ACHN (cell line): Measurements from ENCODE around the gene ABHD1.
"Not testable (repeated sequence)": the region's sequence is repeated elsewhere in the genome, so short reads cannot be mapped to it uniquely, and the experiment has no call there.

Experiments
- DNase-seq: peaks from one replicate; pipeline ENCODE4 v3.0.0-alpha.2; 2015
- in situ Hi-C: cut with HindIII; loops from 2 replicates; pipeline ENCODE4 v1.10.0; 2017; ENCODE audit warnings: low sequenced_read_pairs, low pct_ligation_motif_present, low pct_unique_long_range_greater_than_20kb

Gene ABHD1

GRCh38 chr2:27100036-27100435 lies 23.6 kb upstream of the ABHD1 start:
- no peak for DNase-seq
- in situ Hi-C loops = no loop called here

- in situ Hi-C loops = no loop called here
- DNase-seq = no peak
Measured at GRCh38 chr2:27102329-27102728, 21.3 kb upstream of the ABHD1 start.

DNA sequence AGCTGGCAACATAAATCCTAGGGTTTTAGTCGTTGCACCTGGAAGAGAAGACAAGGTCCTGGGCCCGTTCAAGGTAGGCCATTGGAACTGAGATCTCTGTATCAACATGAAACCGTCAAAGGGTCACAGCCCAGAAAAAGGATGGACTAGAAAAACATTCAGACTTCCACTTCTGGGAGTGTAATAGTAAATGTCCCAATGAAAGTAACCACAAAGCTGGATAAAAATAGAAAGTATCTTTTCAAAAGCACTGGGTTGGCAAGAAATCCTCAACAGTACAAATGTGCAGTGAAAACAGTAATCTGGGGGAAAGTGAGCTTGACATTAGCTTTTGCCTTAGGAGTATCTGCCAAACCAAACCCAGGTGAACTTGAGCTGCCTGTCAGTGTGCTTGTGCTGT lies 17.6 kb upstream of the ABHD1 start:
- in situ Hi-C loops = no loop called here
- no peak for DNase-seq

- in situ Hi-C loops = no loop called here
Measured at GRCh38 chr2:27108221-27108620, 15.4 kb upstream of the ABHD1 start.

GRCh38 chr2:27109083-27109482 lies 14.5 kb upstream of the ABHD1 start:
- no peak for DNase-seq
- in situ Hi-C loops = no loop called here

More at GRCh38 chr2:27108221-27108620, 15.4 kb upstream of the ABHD1 start:
- no peak for DNase-seq

DNA sequence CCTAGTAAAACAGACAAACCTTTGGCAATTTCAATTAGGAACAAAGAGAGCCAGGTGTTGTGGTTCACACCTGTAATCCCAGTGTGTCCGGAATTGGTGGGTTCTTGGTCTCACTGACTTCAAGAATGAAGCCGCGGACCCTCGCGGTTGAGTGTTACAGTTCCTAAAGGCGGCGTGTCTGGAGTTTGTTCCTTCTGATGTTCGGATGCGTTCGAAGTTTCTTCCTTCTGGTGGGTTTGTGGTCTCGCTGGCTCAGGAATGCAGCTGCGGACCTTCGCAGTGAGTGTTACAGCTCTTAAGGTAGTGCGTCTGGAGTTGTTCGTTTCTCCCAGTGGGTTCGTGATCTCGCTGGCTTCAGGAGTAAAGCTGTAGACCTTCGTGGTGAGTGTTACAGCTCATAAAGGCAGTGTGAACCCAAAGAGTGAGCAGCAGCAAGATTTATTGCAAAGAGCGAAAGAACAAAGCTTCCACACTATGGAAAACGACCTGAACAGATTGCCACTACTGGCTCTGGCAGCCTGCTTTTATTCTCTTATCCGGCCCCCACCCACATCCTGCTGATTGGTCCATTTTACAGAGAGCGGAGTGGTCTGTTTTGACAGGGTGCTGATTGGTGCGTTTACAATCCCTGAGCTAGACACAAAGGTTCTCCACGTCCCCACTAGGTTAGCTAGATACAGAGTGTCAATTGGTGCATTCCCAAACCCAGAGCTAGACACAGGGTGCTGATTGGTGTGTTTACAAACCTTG lies 12.8 kb upstream of the ABHD1 start:
- DNase-seq, in situ Hi-C loops: not testable (repeated sequence)

GRCh38 chr2:27111392-27112078 lies 12.1 kb upstream of the ABHD1 start:
- in situ Hi-C loops, DNase-seq: not testable (repeated sequence)

DNA sequence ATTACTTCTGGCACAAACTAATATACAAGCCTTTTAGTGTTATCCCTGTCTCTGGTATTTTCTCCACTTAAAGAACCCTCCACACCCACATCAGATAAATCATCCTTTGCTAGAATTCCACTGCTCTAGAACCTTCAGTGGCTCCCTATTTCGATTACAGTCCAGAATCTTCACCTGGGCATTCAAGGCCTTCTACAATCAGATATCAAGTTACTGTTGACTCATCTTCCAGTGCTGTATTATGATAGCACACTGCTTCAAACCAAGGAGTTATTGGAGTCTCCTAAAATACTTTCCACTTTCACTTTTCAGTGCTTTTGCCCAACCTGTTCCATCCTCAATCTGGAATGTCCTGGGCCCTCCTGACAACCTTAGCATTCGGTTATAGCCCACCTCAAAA lies 8.1 kb upstream of the ABHD1 start:
- DNase-seq = no peak
- in situ Hi-C loops = no loop called here

GRCh38 chr2:27117995-27118524 lies 5.6 kb upstream of the ABHD1 start:
- DNase-seq = no peak
- in situ Hi-C loops = no loop called here

- DNase-seq = no peak
- in situ Hi-C loops = no loop called here
Measured at GRCh38 chr2:27118525-27119329, 4.9 kb upstream of the ABHD1 start, which contains the start of gene CGREF1. TSS of gene CGREF1 (minus strand) at chr2:27119128. CDS start at chr2:27104366, 14,762 bp downstream.

DNA sequence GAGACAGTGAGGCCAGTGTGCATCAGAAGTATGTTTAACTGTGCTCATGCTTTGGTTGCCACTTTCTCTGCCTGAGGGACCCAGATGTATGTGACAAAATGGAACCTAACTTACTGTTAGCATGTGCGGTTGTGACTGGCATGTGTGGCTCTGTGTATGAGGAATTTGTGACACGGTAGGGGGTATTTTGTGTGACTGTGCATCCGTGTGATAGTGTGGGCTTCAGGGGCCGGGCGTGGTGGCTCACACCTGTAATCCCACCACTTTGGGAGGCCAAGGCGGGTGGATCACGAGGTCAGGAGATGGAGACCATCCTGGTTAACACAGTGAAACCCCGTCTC lies 4.3 kb upstream of the ABHD1 start:
- in situ Hi-C loops, DNase-seq: not testable (repeated sequence)

- DNase-seq = no peak
- in situ Hi-C loops = no loop called here
Measured at GRCh38 chr2:27121906-27122305, 1.7 kb upstream of the ABHD1 start.

DNA sequence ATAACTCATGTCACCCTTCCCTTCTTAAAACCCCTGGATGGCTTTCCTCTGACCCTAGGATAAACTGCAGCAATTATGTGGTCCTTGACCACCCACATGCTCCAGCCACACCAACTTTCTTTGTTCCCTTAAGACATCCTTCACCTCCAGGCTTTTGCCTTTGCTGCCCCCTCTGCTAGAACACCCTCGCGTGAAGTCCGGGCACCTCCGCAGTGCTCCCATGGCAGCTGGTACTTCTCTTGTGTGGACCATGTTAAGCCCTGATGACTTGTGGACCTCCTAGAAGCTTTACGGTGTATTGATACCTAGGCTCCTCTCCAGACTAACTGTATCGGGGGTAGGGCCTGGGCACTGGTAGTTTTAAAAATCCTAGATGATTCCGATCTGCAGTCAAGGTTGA lies 824 bp upstream of the ABHD1 start:
- DNase-seq = no peak
- in situ Hi-C loops = no loop called here

GRCh38 chr2:27125104-27125503 lies 1.5 kb downstream of the ABHD1 start:
- DNase-seq = no peak
- in situ Hi-C loops = no loop called here

DNA sequence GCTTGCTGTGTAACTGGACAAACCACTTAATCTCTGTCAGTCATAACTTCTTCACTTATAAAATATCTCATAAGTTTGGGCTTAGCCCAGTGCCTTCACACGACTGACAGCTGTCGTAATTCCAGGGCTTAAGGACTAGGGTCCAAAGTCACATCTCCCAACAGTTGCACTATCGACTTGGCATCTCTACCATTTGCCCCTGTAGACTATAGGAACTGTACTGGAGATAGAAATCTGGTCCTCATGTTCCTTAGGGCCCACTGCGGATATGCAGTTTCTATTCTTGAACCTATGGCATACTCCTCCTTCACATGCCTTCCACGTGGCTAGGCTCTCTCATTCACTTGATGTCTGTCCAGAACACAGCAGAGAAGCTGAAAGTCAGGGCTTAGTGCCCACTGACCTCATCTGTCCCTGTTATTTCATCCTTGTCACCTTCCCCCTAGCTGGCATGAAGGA lies 2.7 kb downstream of the ABHD1 start:
- DNase-seq = no peak

GRCh38 chr2:27127883-27128667 lies 4.5 kb downstream of the ABHD1 start:
- no peak for DNase-seq

More for the DNA sequence above, 2.7 kb downstream of the ABHD1 start:
- in situ Hi-C loops = no loop called here

GRCh38 chr2:27128668-27129571 lies 5.3 kb downstream of the ABHD1 start:
- in situ Hi-C loops = no loop called here
- no peak for DNase-seq

More at GRCh38 chr2:27127883-27128667, 4.5 kb downstream of the ABHD1 start:
- in situ Hi-C loops = no loop called here
